22Rv1 (cell line): ENCODE results near the gene GATAD2B.

Experiments used
- ZFX ChIP-seq: fragments of 450-650 bp; IDR thresholded peaks from 2 replicates; pipeline ENCODE4 v1.6.1; 2017; ENCODE audit warnings: antibody characterized with exemption, borderline replicate concordance
- TF ChIP-seq, protein P1 (sequence below): fragments of 450-650 bp; IDR thresholded peaks from 2 replicates; pipeline ENCODE4 v1.5.1; 2017; ENCODE audit warnings: mild to moderate bottlenecking

DNA sequence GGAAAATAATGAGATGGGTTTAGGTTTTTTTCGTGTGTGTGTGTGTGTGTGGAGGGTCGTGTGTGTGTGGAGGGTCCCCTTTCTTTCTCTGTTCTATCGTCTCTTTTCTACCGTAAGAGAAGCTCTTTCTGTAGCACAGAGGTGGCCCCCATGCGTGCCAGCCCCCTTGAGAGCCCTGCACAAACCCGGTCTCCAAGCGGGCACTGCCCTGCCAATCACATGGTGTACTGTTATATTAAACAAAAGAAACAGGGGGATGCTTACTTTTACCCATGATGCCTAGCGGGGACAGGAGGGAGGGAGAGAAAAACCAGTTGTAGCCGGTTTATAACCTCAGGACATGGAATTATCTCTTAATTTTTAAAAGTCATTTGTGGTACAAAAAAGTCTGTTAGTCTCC is 41.0 kb downstream of the GATAD2B start:
- TF ChIP-seq, protein P1, sequence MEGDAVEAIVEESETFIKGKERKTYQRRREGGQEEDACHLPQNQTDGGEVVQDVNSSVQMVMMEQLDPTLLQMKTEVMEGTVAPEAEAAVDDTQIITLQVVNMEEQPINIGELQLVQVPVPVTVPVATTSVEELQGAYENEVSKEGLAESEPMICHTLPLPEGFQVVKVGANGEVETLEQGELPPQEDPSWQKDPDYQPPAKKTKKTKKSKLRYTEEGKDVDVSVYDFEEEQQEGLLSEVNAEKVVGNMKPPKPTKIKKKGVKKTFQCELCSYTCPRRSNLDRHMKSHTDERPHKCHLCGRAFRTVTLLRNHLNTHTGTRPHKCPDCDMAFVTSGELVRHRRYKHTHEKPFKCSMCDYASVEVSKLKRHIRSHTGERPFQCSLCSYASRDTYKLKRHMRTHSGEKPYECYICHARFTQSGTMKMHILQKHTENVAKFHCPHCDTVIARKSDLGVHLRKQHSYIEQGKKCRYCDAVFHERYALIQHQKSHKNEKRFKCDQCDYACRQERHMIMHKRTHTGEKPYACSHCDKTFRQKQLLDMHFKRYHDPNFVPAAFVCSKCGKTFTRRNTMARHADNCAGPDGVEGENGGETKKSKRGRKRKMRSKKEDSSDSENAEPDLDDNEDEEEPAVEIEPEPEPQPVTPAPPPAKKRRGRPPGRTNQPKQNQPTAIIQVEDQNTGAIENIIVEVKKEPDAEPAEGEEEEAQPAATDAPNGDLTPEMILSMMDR = no peak
- no peak for TF ChIP-seq ZFX
